Keratinocyte (primary cell): Measurements from ENCODE around the gene TEKT3. TPM values are rescaled to one million over a fixed set of nuclear protein-coding genes. Genes with fewer than 3 reads are reported as not detected.

Experiments
- DNase-seq: peaks from one replicate; pipeline ENCODE4 v3.0.0-alpha.2; 2011; ENCODE audit warnings: low read depth, missing footprints, low spot score
- FAIRE-seq: peaks from 2 replicates; lab custom pipeline; 2011; peaks lifted over from hg19 to GRCh38; lab: Jason Lieb, UNC
- H2AFZ ChIP-seq: 2 replicates; pipeline ENCODE4 v1.6.0; 2012; ENCODE audit warnings: low read length, control low read depth, inconsistent platforms; ENCODE audit not compliant: control insufficient read depth
- H3K27ac ChIP-seq: 2 replicates; pipeline ENCODE4 v1.5.1; 2011; ENCODE audit warnings: low read length; ENCODE audit not compliant: control insufficient read depth, insufficient read depth
- H3K27me3 ChIP-seq: 3 replicates; pipeline ENCODE4 v1.6.0; 2011; ENCODE audit warnings: low read length; ENCODE audit not compliant: control insufficient read depth, insufficient read depth; ENCODE audit errors: extremely low read depth
- H3K36me3 ChIP-seq, 2 experiments: 2 replicates in 1 of 2; 3 replicates in 1 of 2; pipeline ENCODE4 v1.5.1; 2011; ENCODE audit warnings: low read length in 2 of 2, mild to moderate bottlenecking in 1 of 2; ENCODE audit not compliant: control insufficient read depth in 2 of 2, insufficient read depth in 2 of 2; ENCODE audit errors: extremely low read depth in 1 of 2
- H3K4me1 ChIP-seq: 3 replicates; pipeline ENCODE4 v1.5.1; 2011; ENCODE audit warnings: low read length; ENCODE audit not compliant: control insufficient read depth, insufficient read depth; ENCODE audit errors: extremely low read depth
- H3K4me2 ChIP-seq: 3 replicates; pipeline ENCODE4 v1.6.0; 2011; ENCODE audit warnings: low read depth, low read length; ENCODE audit not compliant: control insufficient read depth, insufficient read depth; ENCODE audit errors: extremely low read depth
- H3K4me3 ChIP-seq, 3 experiments: fragments of 200-600 bp in 1 of 3; sonication (generic) in 1 of 3; 2 replicates in 2 of 3; 3 replicates in 1 of 3; pipeline ENCODE4 v1.5.1; 2011 to 2016; ENCODE audit warnings: low read length in 3 of 3, mild to moderate bottlenecking in 3 of 3, control low read depth in 2 of 3, inconsistent platforms in 1 of 3, low read depth in 1 of 3, mixed read lengths in 1 of 3, mixed run types in 1 of 3, moderate library complexity in 1 of 3; ENCODE audit not compliant: control insufficient read depth in 2 of 3, insufficient read depth in 2 of 3; ENCODE audit errors: extremely low read depth in 1 of 3
- H3K79me2 ChIP-seq: 2 replicates; pipeline ENCODE4 v1.6.0; 2012; ENCODE audit warnings: low read length; ENCODE audit not compliant: control insufficient read depth, insufficient read depth
- H3K9ac ChIP-seq: 3 replicates; pipeline ENCODE4 v1.6.0; 2011; ENCODE audit warnings: low read length; ENCODE audit not compliant: control insufficient read depth, insufficient read depth; ENCODE audit errors: extremely low read depth
- H3K9me1 ChIP-seq: 3 replicates; pipeline ENCODE4 v1.6.0; 2011; ENCODE audit warnings: low read length; ENCODE audit not compliant: control insufficient read depth, insufficient read depth; ENCODE audit errors: extremely low read depth
- H3K9me3 ChIP-seq: 2 replicates; pipeline ENCODE4 v1.5.1; 2012; ENCODE audit warnings: low read depth, low read length; ENCODE audit not compliant: control insufficient read depth
- H4K20me1 ChIP-seq: 3 replicates; pipeline ENCODE4 v1.6.0; 2011; ENCODE audit warnings: low read length; ENCODE audit not compliant: control insufficient read depth, insufficient read depth; ENCODE audit errors: extremely low read depth
- CTCF ChIP-seq, 3 experiments: IDR thresholded peaks in 1 of 3; conservative IDR thresholded peaks in 1 of 3; optimal IDR thresholded peaks in 1 of 3; 2 replicates in 2 of 3; 3 replicates in 1 of 3; pipeline versions ENCODE3 to v1.5.1; 2011; ENCODE audit warnings: low read length in 3 of 3, mild to moderate bottlenecking in 3 of 3, moderate library complexity in 2 of 3, control low read depth in 1 of 3, inconsistent platforms in 1 of 3; ENCODE audit not compliant: insufficient read depth in 2 of 3; ENCODE audit errors: extremely low read depth in 1 of 3
- EZH2 ChIP-seq: IDR thresholded peaks from one replicate; pipeline ENCODE4 v1.6.1; 2012; ENCODE audit warnings: inconsistent platforms, mild to moderate bottlenecking, low read length, moderate library complexity
- dilution Hi-C: fragments of 300-500 bp; cut with MboI; formaldehyde crosslinking; loops from one replicate; pipeline ENCODE4 v1.7.0; 2020; ENCODE audit warnings: low sequenced_read_pairs; ENCODE audit not compliant: extremely low pct_ligation_motif_present
- polyA plus RNA-seq, 5 experiments: library from polyadenylated mRNA; depleted of rRNA in 3 of 5; stranded (reverse) in 3 of 5; stranded (forward) in 1 of 5; unstranded in 1 of 5; fragments of >200 nt; gene quantifications; 1 replicate in 1 of 5; 2 replicates in 3 of 5; 3 replicates in 1 of 5; pipeline versions ENCODE4 v1.2.1 to v1.2.3, GENCODE V29; 2011 to 2012; ENCODE audit warnings: missing spikeins in 2 of 5, low read depth in 1 of 5, low replicate concordance in 1 of 5

The TEKT3 gene
- polyA plus RNA-seq, 1 donor (not counting 4 experiments of a cell fraction or from before 2014, with no cell fraction given) = 0.16 TPM

- dilution Hi-C loops = no loop called here
- no peak for DNase-seq
- Histone ChIP-seq H3K9me1 (no peaks in the 10 kb centered on the region), H3K4me1 (no peaks in the 10 kb centered on the region), H3K4me3 (no peak overlapping the region), H3K4me2 (no peak overlapping the region), H3K79me2 (no peaks in the 10 kb centered on the region), H3K27ac (no peak overlapping the region), H3K9me3 (no peaks in the 10 kb centered on the region), H4K20me1 (no peaks in the 10 kb centered on the region), H3K9ac (no peak overlapping the region), H3K27me3 (no peaks in the 10 kb centered on the region), H3K36me3 (no peaks in the 10 kb centered on the region), H2AFZ (no peak overlapping the region)
- no peak for FAIRE-seq
- TF ChIP-seq EZH2 (no peak), CTCF (optimal IDR thresholded peaks at IDR 0.05 in 1 of 3, IDR thresholded peaks at IDR 0.05 in 1 of 3, conservative IDR thresholded peaks at IDR 0.05 in 1 of 3; ENCODE audit: extremely low read depth in 1 of 3, insufficient read depth in 2 of 3, low read length in 3 of 3) (no peak)
These were observed 36.2 kb upstream of the TEKT3 start for GRCh38 chr17:15377616-15378015.

DNA sequence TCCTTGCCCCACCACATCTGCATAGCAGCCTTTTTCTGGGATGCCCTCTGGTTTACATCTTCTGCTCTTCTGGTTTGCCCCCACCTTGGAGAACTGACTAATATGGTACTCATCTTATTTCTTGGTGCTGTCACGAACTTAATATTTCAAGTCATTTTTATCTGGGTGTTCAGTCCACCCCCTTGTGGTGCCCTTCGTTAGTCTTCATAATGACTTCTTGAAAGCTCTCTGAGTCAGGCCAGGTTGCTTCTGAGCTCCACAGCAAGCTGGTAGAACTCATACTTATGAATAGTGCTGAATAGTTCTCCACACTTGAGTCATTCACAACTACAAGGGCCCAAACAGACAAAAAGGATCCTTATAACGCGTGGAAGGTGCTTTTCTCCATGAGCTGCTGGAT, 35.8 kb upstream of the TEKT3 start:
- Histone ChIP-seq H3K4me1 (no peaks in the 10 kb centered on the region), H3K36me3 (no peaks in the 10 kb centered on the region), H3K9me1 (no peaks in the 10 kb centered on the region), H3K9me3 (no peaks in the 10 kb centered on the region), H4K20me1 (no peaks in the 10 kb centered on the region), H3K27me3 (no peaks in the 10 kb centered on the region), H3K9ac (no peak overlapping the region), H3K27ac (no peak overlapping the region), H3K79me2 (no peaks in the 10 kb centered on the region), H3K4me2 (no peak overlapping the region), H3K4me3 (no peak overlapping the region), H2AFZ (no peak overlapping the region)
- DNase-seq (no peak), FAIRE-seq (no peak)
- TF ChIP-seq EZH2 = no peak
- no peak for TF ChIP-seq CTCF (optimal IDR thresholded peaks at IDR 0.05 in 1 of 3, IDR thresholded peaks at IDR 0.05 in 1 of 3, conservative IDR thresholded peaks at IDR 0.05 in 1 of 3; ENCODE audit: extremely low read depth in 1 of 3, insufficient read depth in 2 of 3, low read length in 3 of 3)
- dilution Hi-C loops = no loop called here
